GM21737 (cell line): ENCODE measurements around the gene CNGB1.

ENCODE experiments used
- ATAC-seq: cut with Tn5 transposase; IDR thresholded peaks from one replicate; pipeline ENCODE4 v1.9.1; 2021; ENCODE audit warnings: mild to moderate bottlenecking, moderate library complexity; ENCODE audit not compliant: unreplicated experiment

The CNGB1 gene

GRCh38 chr16:57977418-57978069 lies 6.6 kb upstream of the CNGB1 start:
- no peak for ATAC-seq

DNA sequence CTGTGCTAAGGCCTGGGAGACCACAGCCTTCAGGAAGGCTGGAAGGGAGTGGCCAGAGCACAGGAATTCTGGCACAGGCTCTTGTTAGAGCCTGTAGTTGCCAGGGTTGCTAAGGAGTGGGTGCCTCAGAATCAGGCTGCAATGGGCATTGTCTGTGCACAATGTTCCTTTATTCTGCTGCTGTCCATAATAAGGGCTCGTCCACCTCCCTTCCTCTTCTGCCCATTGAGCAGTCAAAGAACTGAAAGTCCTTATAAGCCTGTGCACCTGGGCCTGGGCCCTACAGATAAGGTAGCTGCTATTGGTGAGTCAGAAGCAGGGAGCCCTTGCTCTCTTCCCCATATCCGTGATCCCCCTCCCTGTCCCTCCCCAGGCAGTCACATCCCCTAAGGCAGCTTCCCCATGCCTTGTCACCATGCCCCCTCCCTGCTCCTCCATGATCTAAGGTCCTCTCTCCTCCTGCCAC lies 5.4 kb upstream of the CNGB1 start:
- no peak for ATAC-seq

DNA sequence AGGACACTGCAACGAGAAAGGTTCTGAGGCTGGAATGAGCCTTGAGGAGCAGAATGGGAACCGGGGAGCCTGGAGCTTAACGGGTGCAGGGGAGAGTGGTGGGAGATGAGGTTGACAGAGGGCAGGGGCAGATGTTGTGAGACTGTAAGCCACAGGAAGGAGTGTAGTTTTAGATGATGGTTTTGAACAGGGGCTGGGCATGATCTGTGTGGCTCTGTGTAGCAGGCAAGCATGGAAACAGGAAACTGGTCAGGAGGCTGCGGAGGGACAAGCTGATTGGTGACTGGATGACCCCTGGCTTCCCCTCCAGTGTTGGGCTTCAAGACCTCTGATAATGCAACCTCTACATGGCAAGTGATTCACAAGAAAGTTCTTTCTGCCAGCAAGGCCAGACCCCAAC lies 1.4 kb upstream of the CNGB1 start:
- ATAC-seq, result no peak

- ATAC-seq, result no peak
Measured at GRCh38 chr16:57971848-57972247, 920 bp upstream of the CNGB1 start.

DNA sequence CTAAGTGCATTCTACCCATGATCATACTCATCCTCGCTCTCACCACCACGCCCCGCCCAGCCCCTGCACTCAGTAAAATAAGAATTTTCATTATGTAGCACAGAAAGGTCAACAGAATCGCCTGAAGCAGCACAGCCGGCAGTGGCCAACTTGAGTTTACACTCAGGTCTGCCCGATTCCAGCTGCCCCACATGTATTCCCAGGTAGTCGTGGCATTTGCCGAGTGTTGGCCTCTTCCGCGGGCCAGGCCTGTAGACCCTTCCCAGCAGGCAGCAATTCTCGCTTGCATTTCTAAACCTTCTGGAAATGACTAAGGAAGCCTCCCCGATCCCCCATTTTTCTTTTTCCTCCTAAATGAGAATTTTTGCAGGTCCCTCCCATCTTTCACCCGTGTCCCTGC lies 609 bp downstream of the CNGB1 start:
- no peak for ATAC-seq

DNA sequence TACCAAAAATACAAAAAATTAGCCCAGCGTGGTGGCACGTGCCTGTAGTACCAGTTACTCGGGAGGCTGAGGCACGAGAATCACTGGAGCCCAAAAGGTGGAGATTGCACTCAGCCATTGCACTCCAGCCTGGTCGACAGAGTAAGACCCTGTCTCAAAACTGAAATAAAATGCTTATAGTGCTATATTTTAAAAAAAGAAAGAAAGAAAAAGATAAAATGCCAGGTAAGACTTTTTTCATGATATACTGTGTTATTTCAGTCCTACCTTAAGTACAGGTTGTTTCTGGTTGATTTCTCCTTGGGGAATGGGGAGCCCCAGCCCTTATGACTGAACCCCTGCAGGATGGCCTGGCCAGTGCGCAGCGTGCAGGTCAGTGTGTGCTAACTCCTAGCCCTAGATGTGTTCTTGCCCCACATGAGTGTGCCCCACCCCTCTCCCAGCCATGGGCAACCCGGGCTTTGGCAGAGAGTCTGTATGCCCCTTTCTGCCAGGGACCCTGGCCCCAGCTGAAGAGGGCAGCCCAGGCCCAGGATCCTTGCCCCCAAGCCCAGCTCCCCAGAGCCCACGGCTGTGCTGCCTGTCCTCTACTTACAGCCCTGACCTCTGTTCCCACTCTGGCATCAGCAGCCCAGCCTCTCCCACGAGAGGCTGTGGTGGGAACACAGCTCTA lies 1.3 kb downstream of the CNGB1 start:
- no peak for ATAC-seq

- ATAC-seq, result no peak
Measured at GRCh38 chr16:57967916-57968315, 3.0 kb downstream of the CNGB1 start.

DNA sequence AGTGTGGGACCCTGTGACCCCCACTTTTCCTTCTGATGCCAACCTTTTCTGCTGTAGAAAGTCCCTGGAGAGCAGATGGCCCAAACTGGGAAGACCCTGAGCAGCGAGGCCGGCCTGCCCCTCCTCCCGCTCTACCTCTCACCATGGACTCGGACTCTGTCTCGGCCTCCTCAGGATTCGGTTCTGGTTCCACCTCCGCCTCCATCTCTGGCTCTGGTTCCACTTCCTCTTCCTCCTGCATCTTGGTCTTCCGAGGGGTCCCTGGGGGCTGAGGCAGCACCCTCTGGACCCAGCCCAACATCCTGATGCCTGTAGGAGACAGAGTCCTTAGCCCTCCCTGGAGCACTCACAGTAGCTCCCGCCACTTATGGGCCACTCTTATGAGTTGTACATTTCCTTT lies 3.9 kb downstream of the CNGB1 start:
- no peak for ATAC-seq

- no peak for ATAC-seq
Measured at GRCh38 chr16:57966204-57966771, 4.6 kb downstream of the CNGB1 start.

- no peak for ATAC-seq
Measured at GRCh38 chr16:57964157-57964700, 6.7 kb downstream of the CNGB1 start.

GRCh38 chr16:57962756-57963155 lies 8.2 kb downstream of the CNGB1 start:
- no peak for ATAC-seq

DNA sequence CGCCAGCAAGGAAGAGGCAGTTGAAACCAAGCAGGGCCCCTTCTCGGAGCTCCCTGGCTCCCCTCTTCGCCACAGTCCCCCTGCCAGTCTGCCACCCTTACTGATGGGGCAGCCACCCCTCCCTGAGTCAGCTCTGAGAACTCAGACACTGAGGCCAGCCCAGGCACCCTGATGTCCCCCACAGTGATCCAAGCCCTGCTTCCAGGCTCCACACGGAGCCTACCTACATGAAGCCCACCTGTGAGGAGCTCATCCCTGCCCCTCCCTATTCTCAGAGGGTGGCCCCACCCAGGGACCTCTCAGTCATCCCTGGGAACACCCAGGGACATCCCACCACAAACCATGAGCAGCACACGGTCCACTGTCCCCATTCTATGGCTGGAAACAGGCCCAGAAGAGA lies 8.9 kb downstream of the CNGB1 start:
- no peak for ATAC-seq

DNA sequence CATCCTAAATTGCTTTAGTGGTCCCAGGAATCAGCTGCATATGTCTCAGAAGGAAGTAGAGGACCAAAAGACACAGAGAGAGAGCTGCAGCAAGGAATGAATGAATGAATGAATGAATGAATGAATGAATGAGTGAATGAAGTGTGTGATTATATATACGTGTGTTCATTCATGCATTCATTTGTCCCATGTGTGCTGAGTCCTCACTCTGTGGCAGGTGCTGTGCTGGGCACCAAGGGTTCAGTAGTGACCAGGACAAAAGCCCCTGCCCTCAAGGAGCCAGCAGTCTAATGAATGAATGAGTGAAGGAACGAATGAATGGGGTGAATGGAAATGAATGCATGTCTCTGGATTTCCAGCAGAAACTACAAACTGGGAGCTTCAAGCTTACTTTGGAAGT lies 9.4 kb downstream of the CNGB1 start:
- no peak for ATAC-seq

DNA sequence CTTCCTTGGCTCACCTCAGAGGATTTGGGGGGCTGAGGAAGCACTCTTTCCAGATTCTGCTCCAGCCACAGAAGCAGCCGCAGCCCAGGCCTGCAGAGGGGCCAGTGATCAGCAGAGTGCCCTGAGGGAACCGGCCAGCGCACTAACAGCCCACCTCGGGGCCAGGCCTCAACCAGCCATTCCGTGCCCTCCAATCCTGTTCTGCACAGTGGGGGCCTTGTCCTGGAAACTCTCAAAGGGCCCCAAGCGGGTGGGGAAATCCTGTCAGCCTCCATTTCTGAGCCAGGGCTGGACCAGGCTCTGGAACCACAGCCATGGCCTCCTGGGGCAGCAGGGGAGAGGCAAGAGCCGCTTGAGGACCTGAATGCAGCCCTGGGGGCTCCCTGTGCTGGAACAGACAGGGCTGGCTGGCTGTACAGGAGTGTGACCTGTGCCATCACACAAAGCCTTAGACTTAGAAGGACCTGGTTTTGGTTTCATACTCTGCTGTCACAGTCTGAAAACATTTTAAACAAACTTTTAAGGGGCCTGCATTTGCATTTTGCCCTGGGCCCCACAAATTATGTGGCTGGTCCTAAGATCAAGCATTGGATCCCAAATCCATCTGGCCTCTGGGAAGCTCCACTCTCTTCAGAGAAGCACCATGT lies 10.0 kb downstream of the CNGB1 start:
- no peak for ATAC-seq

DNA sequence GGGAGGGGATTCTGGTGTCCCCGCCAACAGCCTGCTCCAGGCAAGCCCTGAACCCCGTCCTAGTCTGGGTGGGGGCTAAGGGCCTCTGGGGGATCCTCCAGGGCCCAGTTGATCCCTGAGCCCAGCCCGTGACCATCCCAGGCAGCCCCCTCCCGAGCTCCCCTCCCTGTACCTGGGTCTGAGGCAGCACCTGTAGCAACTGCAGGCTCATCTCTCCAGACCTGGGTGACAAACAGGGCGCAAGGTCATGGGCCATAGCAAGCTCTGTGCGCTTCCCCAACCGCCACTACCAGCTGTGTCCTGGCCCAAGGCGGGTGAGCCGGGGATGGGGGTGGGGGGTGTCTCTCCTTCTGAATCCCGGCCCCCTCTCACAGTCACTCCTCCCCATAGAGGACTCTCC lies 10.6 kb downstream of the CNGB1 start:
- ATAC-seq, result no peak

DNA sequence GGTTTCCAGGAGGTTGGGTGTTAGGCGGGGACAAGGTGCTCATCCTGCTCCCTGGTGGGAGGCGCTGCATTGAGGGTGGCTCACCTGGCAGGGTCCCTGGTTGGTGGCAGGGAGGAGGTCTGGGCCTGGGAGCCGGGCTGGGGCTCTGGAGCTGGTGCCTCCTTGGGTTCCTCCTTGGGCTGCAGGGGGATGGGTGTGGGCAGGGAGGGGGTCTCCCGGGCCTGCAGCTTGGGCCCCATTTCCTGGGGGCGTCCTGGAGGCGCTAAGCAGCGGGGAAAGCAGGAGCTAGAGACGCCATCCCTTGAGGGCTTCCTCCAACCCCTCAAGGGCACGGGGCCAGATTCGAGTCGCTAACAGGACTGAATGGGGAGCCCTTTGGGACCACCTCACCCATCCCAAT lies 11.1 kb downstream of the CNGB1 start:
- no peak for ATAC-seq

DNA sequence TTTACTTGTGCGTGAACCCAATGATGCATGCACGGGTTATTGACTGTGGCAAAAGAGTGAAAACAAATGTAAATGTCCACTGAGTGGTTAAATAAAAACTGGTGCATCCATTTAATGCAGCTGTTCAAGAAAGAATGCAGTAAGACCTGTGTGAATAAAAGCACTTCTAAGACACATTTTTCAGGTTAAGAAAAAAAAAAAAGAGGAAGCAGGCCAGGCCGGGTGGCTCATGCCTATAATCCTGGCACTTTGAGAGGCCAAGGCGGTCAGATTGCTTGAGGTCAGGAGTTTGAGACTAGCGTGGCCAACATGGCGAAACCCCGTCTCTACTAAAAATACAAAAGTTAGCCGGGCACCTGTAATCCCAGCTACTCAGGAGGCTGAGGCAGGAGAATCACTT lies 11.8 kb downstream of the CNGB1 start:
- ATAC-seq, result no peak

DNA sequence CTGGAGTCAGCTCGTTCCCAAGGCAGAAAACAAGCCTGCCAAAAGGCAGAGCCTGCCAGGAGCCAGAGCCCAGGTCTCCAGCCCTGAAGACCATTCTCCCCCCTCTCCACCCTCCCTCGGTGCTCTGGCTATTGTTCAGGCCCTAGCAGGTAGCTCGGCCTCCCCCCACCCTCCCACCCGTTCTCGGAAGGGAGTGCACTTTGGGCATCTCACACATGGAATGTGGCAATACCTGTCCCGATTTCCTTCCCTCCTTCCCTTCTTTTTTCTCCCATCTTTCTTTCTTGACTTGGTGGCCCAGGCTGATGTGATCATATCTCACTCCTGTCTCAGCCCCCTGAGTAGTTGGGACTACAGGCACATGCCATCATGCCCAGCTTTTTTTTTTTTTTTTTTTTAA lies 12.4 kb downstream of the CNGB1 start:
- ATAC-seq, result no peak

- no peak for ATAC-seq
Measured at GRCh38 chr16:57957673-57958392, 13.1 kb downstream of the CNGB1 start.

GRCh38 chr16:57956924-57957672 lies 13.8 kb downstream of the CNGB1 start:
- ATAC-seq, result no peak
